Effector memory CD8-positive, alpha-beta T cell (primary cell): ENCODE measurements around the gene ELMO2.

Experiments
- ATAC-seq: fragments of 150-1000 bp; cut with Tn5 transposase; replicated peaks from 2 replicates; pipeline ENCODE4 v1.10.0; 2021; ENCODE audit warnings: mild to moderate bottlenecking, moderate library complexity
- DNase-seq, 3 experiments: peaks; one replicate each; pipeline ENCODE4 v3.0.0; 2021
- H3K27ac Mint-ChIP-seq, 2 donors: one replicate each; pipeline ENCODE4 v1.8.0; 2022; ENCODE audit warnings: mild to moderate bottlenecking in 2 of 2, mixed read lengths in 2 of 2, moderate library complexity in 2 of 2
- H3K27me3 Mint-ChIP-seq, 2 donors: one replicate each; pipeline ENCODE4 v1.8.0; 2022; ENCODE audit warnings: mixed read lengths in 2 of 2
- H3K36me3 Mint-ChIP-seq: one replicate; pipeline ENCODE4 v1.8.0; 2022; ENCODE audit warnings: mild to moderate bottlenecking, moderate library complexity, mixed read lengths; ENCODE audit not compliant: insufficient read depth
- H3K4me1 Mint-ChIP-seq, 2 donors: one replicate each; pipeline ENCODE4 v1.8.0; 2022; ENCODE audit warnings: low read depth in 2 of 2, mixed read lengths in 2 of 2
- H3K4me3 Mint-ChIP-seq, 2 donors: one replicate each; pipeline ENCODE4 v1.8.0; 2022; ENCODE audit warnings: mild to moderate bottlenecking in 2 of 2, mixed read lengths in 2 of 2, moderate library complexity in 2 of 2
- H3K9me3 Mint-ChIP-seq, 2 donors: one replicate each; pipeline ENCODE4 v1.8.0; 2022; ENCODE audit warnings: mixed read lengths in 2 of 2

ELMO2 gene

DNA sequence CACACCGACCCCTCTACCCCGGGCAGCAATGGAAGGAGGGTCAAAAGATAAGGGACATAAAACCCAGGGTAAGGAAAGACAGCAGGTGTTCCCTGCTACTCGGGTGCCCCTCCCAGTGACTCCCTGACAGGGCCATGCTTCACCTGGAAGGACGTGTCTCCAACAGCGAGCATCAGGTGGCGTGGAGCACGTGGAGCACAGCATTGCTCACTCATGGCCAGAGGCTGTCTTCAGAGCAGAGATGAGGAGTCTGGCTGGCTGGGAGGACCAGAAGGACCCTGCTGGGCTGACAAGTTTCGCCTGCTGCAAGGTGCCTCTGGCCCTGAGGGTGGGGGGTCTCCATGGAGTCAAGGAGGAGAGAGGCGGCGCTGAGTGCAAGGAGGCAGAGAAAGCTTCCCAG, 82.9 kb downstream of the ELMO2 start:
- no peak overlapping the region for H3K4me3 Mint-ChIP-seq
- no peak for ATAC-seq
- peaks cover 59 to 72% of the 10 kb centered on the region in 2 donors for H3K27me3 Mint-ChIP-seq
- H3K9me3 Mint-ChIP-seq = no peaks in the 10 kb centered on the region
- H3K36me3 Mint-ChIP-seq = peaks cover under 1% of the 10 kb centered on the region
- H3K27ac Mint-ChIP-seq = no peak overlapping the region
- DNase-seq = no peak
- H3K4me1 Mint-ChIP-seq = no peaks in the 10 kb centered on the region

DNA sequence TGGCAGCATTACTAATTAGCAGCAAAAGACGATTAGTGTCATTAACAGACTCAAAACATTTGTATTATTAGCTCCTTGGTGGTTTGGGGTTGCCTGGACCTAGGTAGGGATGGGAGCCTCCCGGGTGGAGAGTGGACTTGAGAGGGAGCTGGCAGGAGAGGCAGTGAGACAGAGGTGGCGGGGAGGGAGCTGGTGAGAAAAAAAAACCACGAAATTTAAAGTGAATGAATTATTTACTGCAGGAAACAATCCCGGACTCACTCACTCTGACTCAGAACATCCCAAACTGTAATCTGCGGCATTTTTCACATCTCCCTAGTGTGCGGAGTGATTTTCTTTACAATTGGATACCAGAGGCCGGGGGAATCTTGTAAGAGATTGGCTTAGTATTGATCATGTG, 83.8 kb downstream of the ELMO2 start:
- no peaks in the 10 kb centered on the region for H3K36me3 Mint-ChIP-seq
- DNase-seq (no peak), ATAC-seq (no peak)
- H3K4me3 Mint-ChIP-seq = no peak overlapping the region
- peaks cover 60 to 73% of the 10 kb centered on the region in 2 donors for H3K27me3 Mint-ChIP-seq
- H3K27ac Mint-ChIP-seq = no peak overlapping the region
- H3K4me1 Mint-ChIP-seq = no peaks in the 10 kb centered on the region
- H3K9me3 Mint-ChIP-seq = no peaks in the 10 kb centered on the region

DNA sequence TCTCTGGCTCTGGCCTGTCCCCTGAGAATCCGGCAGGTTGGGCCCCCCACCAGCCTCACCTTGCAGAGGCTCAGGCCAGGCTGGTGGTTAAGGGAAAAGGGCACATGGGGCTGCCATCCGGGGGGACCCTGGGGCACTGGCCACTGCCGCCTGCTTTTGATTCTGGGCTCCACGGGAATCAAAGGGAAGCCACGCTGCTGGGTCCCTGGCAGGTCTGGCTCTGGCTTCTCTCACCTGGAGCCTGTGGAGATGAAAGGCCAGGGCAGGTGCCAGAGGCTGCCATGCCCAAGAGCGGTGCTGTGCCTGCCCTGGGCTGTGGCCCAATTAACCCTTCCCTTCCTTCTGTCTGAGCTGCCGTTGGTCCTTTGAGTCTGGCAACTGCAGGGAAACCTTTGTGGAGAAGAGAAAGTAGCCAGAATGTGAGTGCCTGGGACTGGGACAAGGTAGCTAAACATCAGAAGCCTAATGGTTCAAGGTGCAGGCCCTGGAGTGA, 88.7 kb downstream of the ELMO2 start:
- Mint-ChIP-seq H3K4me1 (peaks cover 0 to 2% of the 10 kb centered on the region in 2 donors), H3K36me3 (no peaks in the 10 kb centered on the region), H3K27me3 (peaks cover 85 to 95% of the 10 kb centered on the region in 2 donors), H3K27ac (no peak overlapping the region), H3K9me3 (no peaks in the 10 kb centered on the region), H3K4me3 (no peak overlapping the region)
- ATAC-seq (no peak), DNase-seq (no peak)

DNA sequence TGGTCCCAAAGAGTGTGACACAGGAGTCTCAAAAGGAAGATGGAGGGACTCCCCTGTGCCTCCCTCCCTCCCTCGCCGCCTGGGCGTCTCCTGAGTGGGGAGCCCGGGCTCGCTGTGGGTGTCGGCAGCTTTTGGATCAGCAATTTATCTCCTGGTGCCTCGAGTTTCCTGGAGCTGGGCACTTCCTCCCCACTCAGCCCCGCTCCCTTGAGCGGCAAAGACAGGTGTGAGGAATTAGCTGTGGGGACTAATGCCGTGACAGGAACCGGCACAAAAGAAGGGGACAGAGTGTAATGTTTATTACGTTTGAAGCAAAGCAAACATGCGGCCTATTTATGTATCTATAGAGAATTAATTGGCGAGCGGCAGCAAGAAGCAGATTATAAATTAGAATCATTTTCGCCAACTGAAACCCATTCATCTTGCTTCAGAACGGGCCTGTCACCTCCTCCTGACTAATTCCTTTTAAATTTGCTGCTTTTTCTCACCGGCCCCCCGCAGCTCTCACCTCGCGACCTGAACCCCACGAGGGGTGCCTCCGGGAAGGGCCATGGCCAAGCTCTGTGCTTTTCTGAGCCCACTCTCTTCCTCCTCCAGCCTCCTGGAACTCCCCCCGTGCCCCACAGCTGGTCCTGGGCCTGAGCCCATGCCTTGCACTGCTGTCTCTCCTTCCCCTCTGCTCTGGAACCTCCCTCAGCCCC, 89.3 kb downstream of the ELMO2 start:
- H3K27me3 Mint-ChIP-seq = peaks cover 84 to 94% of the 10 kb centered on the region in 2 donors
- DNase-seq (no peak), ATAC-seq (no peak)
- no peaks in the 10 kb centered on the region for H3K9me3 Mint-ChIP-seq
- no peak overlapping the region for H3K27ac Mint-ChIP-seq
- H3K4me3 Mint-ChIP-seq = no peak overlapping the region
- peaks cover under 1 to 2% of the 10 kb centered on the region in 2 donors for H3K4me1 Mint-ChIP-seq
- no peaks in the 10 kb centered on the region for H3K36me3 Mint-ChIP-seq
